Fibroblast of skin of abdomen (primary cell): ENCODE results near the gene AURKAIP1.
A peak's percentile ranks its signal among the peaks of the same experiment; 100 is the strongest.

ENCODE experiments used
- DNase-seq: peaks from one replicate; pipeline ENCODE4 v3.0.0-alpha.2; 2013

The AURKAIP1 gene

DNA sequence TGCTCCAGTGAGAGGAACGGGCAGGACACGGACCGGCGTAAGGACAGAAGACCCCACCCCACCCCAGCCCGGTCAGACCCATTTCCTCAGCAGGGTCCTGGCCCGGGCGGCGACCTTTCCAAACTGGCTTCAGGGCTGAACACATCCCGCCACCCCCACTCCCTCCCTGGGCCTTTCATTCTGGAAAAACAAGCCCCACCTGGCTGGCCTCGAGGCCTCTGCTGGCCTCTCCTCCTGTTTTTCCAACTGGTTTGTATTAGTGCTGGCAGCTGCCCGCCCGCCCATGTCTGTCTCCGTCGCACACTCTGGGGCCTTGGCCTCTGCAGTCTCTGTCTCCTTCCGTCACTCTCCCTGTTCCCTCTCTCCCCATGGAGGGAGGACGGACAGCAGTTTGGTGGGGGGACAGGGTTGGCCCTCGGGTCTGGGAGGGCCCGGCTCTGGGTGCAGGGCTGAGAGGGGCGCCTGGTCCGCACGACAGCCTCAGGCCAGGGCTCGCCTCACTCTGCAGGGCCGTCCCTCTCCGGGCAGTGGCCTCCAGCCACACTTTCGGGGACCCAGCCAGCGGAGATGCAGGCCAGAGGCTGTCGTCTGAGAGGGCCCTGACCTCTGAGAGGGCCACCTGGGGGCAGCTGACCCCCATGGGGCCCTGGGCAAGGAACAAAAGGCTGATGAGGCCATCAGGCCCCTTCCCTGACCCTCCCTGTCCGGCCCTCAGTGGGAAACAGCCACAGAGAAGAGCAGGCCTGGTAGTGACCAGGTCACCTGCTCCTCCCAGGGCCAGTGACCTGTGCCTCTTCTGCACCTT lies 15.1 kb downstream of the AURKAIP1 start:
- DNase-seq: peak; percentile 85

DNA sequence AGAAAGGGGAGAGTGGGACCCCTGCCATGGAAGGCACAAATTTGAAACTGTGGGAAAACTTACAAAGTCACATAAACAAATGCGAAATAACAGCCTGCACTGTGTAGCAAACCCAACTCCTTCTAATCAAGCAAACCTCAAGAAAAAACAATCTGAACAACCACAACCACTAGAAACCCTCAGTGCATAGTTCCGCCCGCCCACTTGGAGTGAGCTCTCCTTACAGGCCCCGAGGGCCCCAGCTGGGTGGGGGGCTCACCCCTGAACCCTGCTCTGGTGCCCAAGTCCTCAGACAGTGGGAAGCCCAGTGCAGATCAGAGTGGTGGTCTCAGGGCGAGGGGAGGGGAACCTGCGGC lies 15.7 kb downstream of the AURKAIP1 start:
- DNase-seq: peak; percentile 81

DNA sequence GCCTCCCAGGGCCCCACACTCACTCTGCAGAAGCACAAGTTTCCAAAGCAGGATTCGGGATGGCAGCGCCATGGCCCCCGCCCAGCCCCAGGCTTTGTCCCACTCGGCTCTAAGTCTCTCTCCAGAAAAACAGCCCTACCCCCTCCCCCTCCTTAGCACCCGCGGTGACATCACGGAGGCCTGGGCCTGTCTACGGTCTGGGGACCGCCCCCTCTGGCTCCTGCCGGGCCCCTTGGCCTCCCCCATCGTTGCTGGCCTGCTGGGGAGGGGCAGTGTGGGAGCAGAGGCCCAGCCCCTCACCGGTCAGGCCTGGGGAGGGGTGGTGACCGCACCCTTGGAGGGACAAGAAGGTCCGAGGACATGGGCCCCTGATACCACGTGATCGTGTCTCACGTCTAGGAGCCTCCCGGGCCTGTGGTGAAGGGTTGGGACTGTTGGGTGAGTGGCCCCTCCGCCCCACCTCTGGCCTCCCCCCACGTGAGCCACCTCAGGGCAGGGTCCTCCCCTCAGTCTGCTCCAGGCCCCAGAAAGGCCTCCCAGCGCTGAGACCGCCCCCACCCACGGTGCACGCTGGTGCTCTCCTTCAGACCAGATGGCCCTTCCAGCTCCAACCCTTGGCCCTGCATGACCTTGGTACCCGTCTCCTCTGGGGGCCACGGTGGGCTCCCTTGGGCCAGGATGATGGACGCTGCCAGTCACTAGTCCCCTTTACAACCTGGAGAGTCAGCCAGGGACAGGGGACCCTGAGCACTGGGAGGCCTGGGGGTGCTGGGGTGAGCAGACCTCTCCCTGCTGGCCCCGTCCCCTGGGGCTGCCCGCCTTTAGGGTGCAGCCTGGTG lies 16.4 kb downstream of the AURKAIP1 start, which contains the start of gene MXRA8:
MXRA8 (minus strand) TSS at position 123 of the 839 bp plus-strand sequence; CDS start at position 72, 51 bp downstream.
- peak; percentile 92 for DNase-seq

DNA sequence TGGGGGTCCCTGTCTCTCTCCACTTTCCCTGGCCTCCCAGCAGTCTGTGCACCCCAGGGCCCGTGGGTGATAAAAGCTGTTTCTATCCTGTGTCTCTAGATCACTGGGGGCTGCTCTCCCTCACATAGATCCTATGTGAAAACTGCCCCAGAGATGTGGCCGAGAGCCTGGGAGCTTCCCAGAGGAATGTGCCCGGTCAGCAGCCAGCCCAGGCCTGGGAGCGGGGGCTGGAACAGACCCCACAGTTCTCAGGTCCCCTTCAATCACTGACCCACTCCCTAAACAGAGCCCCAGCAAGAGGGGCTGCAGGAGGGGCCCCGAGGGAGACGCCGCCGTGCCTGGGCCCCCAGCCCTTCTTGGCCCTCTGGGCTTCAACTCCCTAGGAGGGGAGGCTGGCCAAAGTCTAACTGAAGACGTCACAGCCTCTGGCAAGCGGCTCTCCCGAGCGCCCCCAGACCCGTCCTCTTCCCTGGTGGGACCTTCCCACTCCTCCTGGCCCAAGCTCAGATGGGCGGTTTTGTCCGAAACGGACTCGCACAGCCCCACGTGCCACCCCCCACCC lies 17.1 kb downstream of the AURKAIP1 start:
- no peak for DNase-seq

DNA sequence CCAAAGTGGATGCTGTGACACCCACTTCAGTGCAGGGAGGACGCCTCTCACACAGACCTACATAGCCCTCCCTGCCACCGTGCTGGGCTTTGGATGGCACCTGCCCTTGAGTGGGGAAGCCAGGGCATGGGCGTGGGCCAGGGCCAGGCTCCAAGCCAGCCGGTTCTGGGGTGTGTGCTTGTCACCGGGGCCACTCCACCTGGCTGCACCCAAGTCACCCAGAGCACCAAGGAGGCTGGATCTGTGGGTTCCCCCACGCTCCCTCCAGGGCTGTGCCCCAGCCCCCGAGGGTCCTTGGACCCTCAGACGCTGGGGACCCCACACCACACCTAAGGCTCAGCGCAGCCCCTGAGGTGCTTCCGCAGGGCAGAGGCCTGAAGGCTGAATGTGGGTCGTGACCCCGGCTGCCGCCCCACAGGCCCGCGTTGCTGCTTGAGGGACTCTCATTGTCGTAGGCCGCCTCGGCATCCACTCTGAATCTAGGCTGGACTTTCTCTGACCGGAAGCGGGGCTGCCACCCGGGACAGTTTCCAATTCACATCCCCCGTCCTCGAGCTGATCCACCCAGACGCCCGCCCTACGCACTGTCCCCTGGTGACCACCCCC lies 18.1 kb downstream of the AURKAIP1 start:
- DNase-seq: no peak

DNA sequence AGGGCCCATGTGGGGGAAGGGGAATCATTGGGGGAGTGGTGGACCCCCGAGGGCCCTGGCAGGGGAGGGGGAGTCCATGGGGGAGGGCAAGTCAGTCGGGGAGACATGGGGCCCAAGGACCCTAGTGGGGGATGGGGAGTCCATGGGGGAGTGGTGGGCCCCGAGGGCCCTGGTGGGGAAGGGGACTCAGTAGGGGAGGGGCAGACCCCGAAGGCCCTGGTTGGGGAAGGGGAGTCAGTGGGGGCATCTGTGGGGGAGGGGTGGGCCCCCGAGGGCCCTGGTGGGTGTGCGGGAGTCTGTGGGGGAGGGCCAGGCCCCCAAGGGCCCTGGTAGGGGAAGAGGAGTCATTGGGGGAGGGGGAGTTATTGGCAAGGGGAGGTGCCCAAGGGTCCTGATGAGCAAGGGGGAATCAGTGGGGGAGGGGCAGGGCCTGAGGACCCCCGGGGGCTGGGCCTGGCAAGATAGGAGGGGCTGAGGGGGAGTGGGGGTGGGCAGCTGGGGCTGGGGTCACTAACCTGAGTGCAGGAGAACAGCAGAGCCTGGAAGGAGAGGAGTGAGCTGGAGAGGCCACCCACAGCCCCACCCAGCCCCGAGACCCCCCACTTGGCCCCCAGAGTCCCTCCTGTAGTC lies 18.7 kb downstream of the AURKAIP1 start:
- no peak for DNase-seq

DNA sequence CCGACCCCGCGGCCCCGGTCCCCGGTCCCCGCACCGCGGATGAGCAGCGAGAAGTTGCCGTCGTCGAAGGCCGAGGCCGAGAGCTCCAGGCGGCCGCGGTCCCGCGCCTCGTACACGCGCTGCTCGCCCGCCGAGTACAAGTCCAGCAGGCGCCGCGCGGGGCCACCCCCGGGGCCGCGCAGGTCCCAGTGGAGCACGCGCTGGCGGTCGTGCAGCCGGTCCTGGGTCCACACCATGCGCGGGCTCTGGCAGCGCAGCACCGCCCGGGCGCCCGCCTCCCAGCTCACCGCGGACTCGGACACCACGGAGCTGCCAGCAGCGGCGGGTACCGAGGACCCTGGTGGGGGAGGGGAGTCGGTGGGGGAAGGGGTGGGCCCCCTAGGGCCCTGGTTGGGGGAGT lies 19.6 kb downstream of the AURKAIP1 start:
- DNase-seq: peak; percentile 47

DNA sequence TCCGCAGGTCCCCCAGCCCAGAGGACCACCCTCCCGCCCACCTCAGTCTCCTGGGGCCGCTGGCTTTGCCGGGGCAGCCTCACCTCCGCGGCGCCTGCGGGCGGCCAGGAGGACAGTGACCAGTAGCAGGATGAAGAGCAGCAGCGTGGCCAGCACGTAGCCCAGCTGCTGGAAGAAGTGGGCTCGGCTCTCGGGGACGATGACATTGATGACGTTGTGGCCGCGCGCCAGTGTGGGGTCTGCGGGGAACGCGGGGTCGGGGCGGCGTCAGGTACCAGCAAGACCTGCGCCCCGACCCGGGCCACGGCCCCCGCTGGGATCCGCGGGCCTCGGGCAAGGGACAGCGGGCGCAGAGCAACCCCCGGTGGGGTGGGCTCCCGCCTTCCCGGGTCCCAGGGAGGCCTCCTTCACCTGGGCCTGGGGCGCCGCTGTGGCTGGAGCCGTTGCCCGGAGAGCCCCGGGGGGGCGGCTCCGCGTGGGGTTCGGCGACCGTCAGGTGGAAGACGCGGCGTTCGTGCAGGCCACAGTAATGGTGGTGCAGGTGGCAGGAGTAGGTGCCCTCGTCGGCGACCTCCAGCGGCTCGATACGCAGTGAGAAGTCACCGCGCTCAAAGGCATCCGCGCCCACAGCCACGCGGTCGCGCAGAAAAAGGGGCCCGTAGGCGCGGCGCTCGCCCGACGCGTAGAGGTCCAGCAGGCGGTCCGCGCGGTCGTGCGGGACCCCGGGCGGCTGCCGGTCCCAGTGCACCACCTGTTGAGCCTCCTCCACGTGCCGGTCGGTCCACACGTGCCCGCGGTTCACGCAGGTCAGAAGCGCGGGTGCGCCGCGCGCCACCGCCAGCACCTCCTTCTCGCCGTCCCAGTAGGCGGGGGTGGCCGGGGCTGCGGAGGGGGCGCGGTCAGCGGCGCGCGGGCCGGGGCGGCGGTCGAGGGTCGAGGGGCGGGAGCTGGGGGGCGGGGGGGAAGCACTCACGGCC lies 20.4 kb downstream of the AURKAIP1 start:
- DNase-seq: no peak

DNA sequence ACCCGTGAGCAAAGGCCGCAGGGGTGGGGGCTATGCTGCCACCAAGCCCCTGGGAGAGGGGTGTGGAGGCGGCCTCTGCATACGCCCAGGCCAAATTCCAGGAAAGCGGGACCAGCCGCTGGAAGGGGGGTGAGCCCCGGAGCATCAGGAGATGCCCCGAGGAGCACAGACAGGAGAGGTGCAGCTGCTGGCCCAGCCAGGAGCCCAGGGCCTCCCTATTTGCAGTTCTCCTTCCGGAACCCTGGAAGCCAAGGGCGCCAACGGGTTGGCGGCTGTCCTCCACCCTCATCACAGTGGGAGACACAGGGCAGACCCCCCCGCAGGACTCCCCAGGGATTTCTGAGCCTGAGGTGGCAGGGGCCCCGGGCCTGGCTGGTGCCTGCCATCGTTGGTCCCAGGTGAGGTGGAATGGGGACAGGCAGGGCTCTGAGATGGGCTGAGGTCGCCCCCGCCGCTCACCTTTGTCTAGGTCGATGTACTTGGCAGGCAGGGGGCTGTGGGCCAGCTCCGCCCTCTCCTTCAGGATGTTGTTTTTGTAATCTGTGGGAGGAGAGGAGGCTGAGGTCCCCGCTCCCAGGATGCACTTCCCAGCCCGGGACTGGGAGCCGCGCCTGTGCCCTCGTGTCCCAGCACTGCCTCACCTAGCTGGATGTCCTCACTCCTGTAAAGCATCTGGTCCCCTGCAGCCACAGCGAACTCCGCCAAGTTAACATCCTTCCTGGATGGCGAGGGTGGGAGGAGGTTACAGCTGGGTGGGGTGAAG lies 21.4 kb downstream of the AURKAIP1 start:
- DNase-seq: no peak

DNA sequence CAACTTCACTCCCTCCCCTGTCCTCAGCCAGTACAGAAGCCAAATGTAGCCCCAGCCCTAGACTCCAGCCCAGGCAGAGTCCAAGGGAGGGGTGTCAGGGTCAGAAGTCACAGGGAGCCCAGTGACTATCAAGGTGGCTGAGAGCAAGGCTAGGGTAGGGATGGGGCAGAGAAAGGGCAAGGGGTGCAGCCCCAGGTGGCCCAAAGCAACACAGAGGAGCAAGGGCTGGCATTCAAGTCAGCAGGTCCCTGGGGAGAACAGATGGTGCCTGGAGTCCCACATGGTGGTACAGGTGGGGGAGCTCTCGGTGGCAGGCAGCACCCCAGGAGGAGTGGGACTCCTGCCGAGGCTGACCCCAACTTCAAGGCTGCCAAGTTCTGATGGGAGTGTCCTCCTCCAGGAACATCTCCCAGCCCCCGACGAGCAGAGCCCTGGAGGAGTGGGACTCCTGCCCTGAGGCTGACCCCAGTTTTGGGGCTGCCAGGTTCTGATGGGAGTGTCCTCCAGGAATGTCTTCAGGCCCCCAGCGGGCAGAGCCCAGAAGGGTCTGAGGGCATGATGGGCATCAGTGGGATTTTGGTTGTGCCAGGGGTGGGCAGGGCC lies 22.1 kb downstream of the AURKAIP1 start:
- no peak for DNase-seq

DNA sequence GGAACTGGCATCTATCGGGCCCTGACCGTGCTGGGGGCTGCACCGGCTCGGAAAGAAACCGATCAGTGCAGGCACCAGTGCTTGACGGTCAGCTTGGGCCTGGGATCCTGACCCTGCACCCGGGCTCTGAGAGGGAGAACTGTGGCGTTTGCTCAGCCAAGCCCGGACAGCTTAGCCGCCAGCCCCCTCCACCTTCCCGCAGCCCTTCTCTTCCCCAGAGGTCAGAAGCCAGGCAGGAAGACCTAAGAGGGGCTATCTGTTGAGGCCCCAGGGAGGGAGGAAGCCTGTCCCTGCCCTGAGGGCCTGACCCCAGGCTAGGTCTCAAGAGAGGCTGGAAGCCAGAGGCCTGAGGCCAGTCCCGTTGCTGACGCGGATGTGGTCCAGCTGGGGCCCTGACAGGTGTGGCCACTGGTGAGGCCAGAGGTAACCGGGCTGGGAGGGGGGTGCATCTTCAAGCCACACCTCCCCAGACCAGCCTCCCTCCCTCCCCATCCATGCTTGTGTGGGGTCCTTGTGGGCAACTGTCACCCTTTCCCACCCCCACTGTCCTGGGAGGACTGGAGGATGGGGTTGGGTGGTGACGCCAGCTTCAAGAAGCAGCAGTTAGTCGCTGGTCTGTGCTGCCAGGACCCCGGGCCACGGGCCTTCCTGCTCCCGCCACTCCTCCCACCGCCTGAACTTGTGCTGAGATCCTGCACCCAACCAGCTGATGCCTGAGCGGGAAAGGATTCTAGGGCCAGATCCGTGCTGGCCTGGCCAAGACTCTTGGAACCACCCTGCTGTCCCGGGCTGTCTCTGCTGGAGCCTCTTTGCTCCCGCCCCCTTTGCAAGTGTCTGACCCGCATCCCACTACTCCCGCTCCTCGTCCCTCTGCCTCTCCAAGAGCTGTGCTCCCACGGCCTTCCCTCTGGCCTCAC lies 23.2 kb downstream of the AURKAIP1 start:
- DNase-seq: peak; percentile 41

DNA sequence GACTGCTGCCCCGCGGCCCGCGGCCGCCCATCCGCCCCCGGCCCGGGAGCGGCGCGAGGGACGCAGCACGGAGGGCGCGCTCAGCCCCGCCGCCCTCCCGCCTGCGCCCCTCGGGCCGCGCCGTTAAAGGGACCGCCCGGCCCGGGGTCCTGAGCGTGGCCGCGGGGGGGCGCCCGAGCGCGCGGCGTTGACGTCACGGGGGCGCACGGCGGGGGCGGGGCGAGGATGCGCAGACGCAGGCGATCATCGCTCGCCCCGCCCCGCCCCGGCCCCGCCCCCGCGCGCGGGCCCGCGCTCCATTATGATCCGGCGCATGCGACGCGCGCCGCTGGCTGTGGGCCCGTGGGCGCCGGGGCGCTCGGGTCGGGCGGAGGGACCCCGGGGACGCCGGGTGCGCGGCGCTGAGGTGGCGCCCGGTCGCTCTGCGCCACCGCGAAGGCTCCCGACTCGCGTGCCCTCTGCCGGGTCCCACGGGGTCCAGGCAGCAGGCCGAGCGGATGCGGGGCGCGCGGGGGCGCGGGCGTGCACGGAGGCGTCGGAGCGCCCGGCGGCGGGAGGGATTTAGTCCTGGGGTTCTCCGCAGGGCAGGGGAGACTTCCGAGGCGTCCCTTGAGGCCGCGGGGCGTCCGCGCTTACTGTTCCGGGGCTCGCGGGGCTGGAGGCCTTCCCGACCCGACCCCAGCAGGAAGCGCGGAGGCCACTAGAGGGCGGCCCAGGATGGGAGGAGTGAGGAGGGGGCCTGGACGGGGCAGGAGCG lies 25.6 kb downstream of the AURKAIP1 start, which contains the start of gene DVL1:
DVL1 (minus strand) TSS at position 163 of the 757 bp plus-strand sequence. CDS start 353 bp downstream, outside the sequence.
- peak; percentile 79 for DNase-seq

DNA sequence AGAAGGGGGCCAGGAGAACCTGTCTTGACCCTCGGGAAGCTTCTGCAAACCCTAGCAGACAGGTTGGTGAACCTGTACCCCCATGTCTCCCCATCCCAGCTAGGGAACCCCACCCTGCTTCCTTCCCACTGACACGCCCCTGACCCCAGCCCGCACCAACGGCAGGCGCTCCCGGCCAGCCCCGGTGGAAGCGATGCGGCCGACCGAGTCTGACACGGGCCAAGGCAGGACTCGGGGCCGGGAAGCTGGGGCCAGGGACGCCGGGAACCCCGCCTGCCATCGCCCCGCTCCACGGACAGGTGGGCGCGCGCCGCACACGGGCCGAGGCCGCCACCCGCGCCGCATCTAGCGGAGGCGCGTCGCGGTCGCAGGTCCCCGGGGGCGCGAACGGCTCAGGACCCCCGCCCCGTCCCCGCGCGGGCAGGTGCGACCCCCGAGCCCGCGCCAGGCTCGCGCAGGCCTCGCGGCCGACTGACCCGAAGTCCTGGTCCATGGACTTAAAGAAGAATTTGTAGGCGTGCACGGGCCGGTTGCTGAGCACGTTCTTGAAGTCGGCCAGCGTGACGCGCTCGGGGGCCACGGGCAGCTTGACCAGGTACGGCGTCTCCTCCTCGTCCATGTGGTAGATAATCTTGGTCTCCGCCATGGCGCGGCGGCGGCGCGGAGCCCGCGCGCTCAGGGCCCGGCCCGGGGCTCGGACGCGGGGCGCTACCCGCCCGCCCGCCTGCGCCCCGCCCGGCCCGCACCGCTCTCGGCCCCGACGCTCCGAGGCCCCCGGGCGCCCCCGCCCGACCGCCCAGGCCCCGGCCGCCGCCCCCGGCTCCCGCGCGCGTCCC lies 26.4 kb downstream of the AURKAIP1 start:
- no peak for DNase-seq

DNA sequence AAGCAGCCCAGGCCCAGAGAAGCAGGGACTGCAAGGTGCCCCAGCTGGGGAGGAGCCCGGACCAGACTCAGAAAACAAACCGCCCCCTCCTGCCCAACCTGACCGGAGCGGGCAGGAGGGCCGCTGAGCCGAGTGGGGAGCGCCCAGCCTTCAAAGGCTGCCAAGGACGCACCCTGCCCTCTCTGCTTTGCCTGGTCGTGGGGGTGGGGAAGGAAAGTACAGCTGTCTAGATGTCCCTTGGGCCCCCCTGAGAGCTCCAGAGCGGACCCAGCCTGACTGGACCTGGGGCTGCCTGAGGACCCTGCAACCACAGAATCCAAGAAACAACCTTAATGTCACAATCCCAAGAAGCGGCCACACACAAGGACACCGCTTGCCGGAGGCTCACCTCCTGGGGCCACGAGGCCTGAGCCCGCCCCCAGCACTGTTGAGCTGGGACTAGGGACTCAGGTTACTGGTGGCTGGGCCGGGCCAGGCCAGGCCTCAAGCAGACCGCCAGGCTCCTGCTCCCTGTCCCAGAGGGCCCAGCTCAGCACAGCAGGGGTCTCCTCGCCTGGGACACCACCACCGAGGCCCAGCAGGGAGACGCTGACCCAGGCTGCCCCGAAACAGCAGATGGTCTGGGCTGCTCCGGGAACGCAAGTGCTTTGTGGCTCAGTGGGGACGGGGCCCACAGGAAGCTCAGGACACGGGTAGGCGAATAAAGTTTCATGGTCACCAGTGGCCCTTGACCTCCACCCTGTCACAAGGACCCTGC lies 27.2 kb downstream of the AURKAIP1 start:
- no peak for DNase-seq

DNA sequence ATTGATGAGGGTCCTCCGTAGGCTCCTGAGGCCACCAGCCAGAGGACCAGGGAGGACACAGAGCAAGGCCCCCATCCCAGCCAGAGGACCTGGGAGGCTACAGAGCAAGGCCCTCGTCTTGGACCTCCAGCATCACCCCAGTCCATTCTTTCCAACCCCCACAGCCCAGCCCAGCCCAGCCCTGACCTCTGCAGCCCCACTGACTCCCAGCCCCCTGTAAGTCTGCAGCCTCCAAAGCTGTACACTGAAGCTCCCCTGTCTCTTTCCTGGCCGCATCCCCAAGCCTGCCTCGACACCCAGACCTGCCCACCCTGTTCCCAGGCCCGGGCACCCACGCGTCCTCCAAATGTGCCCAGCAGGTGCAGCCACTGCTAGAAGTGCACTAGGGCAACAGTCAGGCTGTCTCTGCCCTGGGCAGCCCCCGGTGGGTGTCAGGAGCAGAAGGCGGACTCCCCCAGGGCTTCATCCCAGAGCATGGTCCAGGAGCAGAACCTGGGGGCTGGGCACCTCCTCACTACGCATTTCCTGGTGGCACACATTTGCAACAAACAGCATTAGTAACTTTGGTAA lies 27.9 kb downstream of the AURKAIP1 start:
- DNase-seq: no peak

DNA sequence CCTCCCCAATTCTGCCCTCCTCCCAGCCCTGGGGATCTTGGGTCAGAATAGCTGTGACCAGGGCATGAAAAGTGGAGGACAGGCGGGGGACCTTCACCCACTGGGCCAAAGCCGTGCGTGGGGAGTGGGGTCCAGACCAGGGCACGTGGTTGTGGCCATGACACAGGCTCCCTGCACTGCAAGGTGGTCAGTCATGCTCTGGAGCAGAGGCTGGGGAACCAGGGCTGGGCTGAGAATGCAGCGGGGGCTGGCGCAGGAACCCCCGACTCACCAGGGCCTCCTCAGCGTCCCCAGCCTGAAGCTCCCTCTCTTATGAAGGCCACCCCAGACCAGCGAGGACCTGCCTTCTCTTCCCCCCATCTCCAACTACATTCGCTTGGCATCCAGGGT lies 28.5 kb downstream of the AURKAIP1 start:
- DNase-seq: no peak
